ENCODE measurements around the gene POU2AF1. TPM values are rescaled to one million over a fixed set of nuclear protein-coding genes. Genes with fewer than 3 reads are reported as not detected.

The POU2AF1 gene
- total RNA-seq, 1 donor from 2014 or later = 0.11 TPM

GRCh38 chr11:111408789-111409727 lies 30.0 kb upstream of the POU2AF1 start:
- no peak for TF ChIP-seq CTCF (IDR thresholded peaks at IDR 0.05)
- Histone ChIP-seq H3K9me3 (no peaks in the 10 kb centered on the region), H3K4me1 (no peaks in the 10 kb centered on the region), H3K27me3 (no peaks in the 10 kb centered on the region), H3K4me3 (no peak overlapping the region), H3K36me3 (no peaks in the 10 kb centered on the region), H3K27ac (no peak overlapping the region)
- intact Hi-C loops (cut with DNase I) = no loop called here
- no peak for DNase-seq (ENCODE audit: low spot score in 2 of 2)

GRCh38 chr11:111407652-111408051 lies 28.6 kb upstream of the POU2AF1 start:
- H3K27me3 ChIP-seq = no peaks in the 10 kb centered on the region
- no peak for TF ChIP-seq CTCF (IDR thresholded peaks at IDR 0.05)
- no peak overlapping the region for H3K27ac ChIP-seq
- H3K9me3 ChIP-seq = no peaks in the 10 kb centered on the region
- intact Hi-C loops (cut with DNase I) = no loop called here
- H3K4me1 ChIP-seq = no peaks in the 10 kb centered on the region
- no peak overlapping the region for H3K4me3 ChIP-seq
- no peaks in the 10 kb centered on the region for H3K36me3 ChIP-seq
- no peak for DNase-seq (ENCODE audit: low spot score in 2 of 2)

- H3K9me3 ChIP-seq = no peaks in the 10 kb centered on the region
- no peak overlapping the region for H3K27ac ChIP-seq
- no peaks in the 10 kb centered on the region for H3K36me3 ChIP-seq
- no peaks in the 10 kb centered on the region for H3K27me3 ChIP-seq
- H3K4me3 ChIP-seq = no peak overlapping the region
- H3K4me1 ChIP-seq = no peaks in the 10 kb centered on the region
- TF ChIP-seq CTCF (IDR thresholded peaks at IDR 0.05) = no peak
- intact Hi-C loops (cut with DNase I) = no loop called here
- no peak for DNase-seq (ENCODE audit: low spot score in 2 of 2)
Measured at GRCh38 chr11:111406589-111406988, 27.5 kb upstream of the POU2AF1 start.

- no peak for DNase-seq (ENCODE audit: low spot score in 2 of 2)
- H3K4me1 ChIP-seq = no peaks in the 10 kb centered on the region
- intact Hi-C loops (cut with DNase I) = no loop called here
- no peaks in the 10 kb centered on the region for H3K9me3 ChIP-seq
- H3K36me3 ChIP-seq = no peaks in the 10 kb centered on the region
- TF ChIP-seq CTCF (IDR thresholded peaks at IDR 0.05) = no peak
- H3K27me3 ChIP-seq = no peaks in the 10 kb centered on the region
- H3K4me3 ChIP-seq = no peak overlapping the region
- H3K27ac ChIP-seq = no peak overlapping the region
Measured at GRCh38 chr11:111406091-111406490, 27.0 kb upstream of the POU2AF1 start.

GRCh38 chr11:111405551-111405950 lies 26.5 kb upstream of the POU2AF1 start:
- H3K9me3 ChIP-seq = no peaks in the 10 kb centered on the region
- no peaks in the 10 kb centered on the region for H3K4me1 ChIP-seq
- H3K27me3 ChIP-seq = no peaks in the 10 kb centered on the region
- H3K36me3 ChIP-seq = no peaks in the 10 kb centered on the region
- DNase-seq (ENCODE audit: low spot score in 2 of 2) = no peak
- H3K4me3 ChIP-seq = no peak overlapping the region
- H3K27ac ChIP-seq = no peak overlapping the region
- intact Hi-C loops (cut with DNase I) = no loop called here
- TF ChIP-seq CTCF (IDR thresholded peaks at IDR 0.05) = no peak
